RKO (cell line): ENCODE data around the gene CFAP91.
"Not testable (repeated sequence)": the region's sequence is repeated elsewhere in the genome, so short reads cannot be mapped to it uniquely, and the experiment has no call there.

Experiments
- DNase-seq: peaks from one replicate; pipeline ENCODE4 v3.0.0-alpha.2; 2016; ENCODE audit warnings: low spot score

The CFAP91 gene

DNA sequence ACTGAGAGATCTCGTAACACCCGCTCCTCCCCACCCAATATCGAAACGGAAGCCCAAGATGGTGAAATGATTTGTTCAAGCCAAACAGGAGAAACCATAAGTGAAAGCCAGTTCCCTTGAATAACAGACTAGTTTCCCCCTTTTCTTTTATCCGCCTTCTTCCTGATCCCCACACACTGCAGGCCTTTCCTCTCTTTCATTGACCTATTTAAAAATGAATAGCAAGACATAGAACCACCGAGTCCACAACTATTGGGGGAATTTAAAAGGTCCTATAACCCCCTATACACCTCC is 25.2 kb upstream of the CFAP91 start:
- DNase-seq = no peak

DNA sequence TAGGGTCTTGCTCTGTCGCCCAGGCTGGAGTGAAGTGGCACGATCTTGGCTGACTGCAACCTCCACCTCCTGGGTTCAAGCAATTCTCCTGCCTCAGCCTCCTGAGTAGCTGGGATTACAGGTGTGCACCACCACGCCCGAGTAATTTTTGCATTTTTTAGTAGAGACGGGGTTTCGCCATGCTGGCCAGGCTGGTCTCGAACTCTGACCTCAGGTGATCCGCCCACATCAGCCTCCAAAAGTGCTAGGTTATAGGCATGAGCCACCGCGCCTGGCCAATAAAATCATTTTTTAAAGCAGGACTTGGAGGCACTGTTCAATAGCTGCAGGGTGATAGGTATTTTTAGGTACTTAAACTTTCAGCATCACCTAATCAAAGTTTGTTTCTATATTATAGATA is 24.6 kb upstream of the CFAP91 start:
- DNase-seq = not testable (repeated sequence)

DNA sequence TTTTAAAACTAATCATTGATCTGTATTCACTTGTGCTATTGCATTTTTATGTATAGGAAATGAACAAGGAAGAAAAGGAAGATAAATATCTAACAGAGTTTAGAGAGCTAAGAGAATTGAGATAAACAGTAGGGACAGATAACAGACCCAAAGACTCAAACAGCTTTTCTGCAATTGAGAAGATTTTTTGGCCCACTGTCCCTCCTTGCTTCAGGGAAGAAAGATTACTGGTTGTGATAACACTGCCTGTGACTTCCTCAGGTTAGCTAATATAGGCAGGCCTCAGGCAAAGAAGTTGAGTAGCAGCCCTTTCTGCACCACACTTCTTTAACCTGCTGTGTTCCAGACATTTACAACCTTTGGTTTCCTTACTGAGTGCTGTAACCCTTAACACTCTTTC is 22.9 kb upstream of the CFAP91 start:
- DNase-seq = no peak

DNA sequence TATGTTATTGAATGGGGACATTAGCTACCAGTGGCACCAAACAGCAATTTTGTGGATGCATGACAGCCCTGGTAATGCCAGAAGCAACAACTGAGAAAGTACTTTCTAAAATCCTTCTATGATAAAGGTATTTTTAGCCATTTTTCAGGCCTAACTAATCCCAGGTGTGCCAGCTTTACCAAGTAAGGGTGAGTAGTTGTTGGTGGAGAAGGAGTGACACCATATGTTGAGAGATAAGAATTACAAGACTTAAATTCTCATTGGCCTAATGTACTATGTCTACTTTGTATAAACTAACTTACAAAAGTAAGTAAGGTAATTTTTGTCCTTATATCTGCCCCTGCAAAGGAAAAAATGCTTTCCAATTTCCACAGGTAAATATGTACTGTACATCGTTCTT is 21.5 kb upstream of the CFAP91 start:
- DNase-seq = peak; percentile 59

DNA sequence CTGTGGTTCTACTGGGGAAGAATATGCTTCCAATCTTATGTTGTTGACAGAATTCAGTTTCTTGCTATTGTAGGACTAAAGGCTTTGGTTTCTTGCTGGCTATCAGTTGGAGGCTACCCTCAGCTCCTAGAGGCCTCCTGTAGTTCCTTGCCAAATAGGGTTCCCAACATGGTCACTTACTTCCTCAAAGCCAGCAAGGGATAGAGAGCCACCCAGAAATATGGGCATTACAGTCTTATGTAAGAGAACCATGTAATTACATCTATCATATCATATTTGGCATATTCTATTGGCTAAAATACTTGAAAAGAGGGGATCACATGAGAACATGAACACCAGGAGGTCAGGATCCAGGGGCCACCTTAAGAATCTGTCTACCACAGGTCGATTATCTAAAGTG is 19.4 kb upstream of the CFAP91 start:
- DNase-seq = no peak

DNA sequence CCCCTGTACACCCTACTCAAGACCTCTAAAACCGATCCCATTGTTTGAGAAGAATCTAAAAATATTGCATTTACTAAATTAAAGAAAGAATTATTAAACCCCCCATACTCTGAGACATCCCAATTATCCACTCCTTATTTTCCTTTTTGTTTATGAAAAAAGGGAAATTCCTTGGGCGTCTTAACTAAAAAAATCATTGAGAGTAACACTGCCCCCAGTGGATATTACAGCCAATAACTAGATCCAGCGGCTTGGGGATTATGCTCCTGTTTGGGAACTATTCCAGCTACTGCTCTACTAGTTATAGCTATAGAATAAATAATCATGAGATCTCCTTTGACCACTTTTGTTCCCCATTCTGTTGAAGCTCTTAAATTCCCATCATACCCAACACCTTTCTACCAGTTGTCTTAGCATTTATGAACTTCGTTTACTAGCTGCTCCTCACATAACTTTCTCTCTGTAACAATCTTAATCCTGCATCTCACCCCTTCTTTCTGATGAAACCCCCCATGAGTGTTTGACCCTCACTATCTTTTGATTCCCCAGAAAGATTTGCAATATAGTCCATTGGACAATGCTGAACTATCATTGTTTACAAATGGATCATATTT is 12.7 kb upstream of the CFAP91 start:
- peak; percentile 49 for DNase-seq

DNA sequence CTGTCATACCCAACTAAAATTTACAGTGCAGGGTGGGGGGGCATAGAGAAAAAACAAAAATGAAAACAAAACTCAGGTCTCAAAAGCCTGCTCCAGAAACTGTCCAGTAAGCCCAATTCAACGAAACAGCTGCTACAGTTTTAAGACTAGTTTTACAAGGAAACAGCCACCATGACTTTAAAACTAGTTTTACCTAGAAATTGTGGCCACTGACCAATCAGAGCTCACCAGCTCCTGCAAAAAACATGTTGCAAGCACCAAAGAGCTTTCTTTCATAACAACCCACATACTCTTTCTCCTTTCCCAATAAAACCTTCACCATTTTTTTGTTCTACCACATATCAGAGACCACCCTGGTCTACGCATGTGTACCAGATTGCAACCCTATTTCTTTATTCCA is 7.3 kb upstream of the CFAP91 start:
- DNase-seq = peak; percentile 30

DNA sequence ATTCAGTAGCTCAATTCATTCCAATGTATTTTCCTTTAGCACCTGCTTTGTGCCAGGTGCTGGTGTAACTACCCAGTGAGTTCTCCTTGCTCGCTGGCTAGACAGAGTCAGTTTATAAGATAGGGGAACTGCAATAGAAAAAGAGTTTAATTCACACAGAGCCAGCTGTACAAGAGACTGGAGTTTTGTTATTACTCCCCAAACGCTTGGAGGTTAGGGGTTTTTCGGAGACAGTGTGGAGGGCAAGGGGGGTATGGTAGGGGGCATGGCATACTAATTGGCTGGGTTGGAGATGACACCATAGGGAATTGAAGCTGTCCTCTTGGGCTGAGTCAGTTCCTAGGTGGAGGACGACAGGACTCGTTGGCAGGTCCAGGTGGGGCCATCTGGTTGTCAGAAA is 5.4 kb upstream of the CFAP91 start:
- no peak for DNase-seq

DNA sequence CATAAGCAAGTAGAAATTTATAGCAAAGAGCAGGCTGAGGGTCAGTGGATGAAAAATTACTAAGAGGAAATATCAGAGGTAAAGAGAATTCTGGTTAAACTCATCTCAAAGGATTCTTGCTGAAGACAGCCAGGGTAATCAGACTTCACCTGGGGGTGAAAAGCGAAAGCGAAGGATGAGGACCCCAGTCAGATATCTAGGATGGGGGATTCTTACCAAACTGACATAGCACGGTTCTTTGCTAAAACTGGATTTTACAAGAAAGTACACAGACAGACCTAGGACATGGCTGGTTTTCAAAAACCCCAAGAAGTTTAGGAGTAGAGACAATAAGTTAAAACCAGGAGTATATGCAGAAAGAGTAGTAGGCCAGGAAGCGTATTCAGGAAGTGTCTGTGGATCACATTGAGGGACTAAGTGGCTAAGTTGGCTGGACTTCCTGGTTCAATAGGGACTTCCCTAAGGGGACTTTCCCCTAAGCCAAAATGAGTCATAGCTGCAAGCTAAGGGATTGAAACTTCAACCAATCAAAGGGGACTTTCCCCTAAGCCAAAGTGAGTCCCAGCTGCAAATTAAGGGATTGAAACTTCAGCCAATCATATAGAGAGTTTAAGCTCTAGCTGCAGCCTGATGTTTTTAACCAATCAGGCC is 2.4 kb upstream of the CFAP91 start:
- peak; percentile 23 for DNase-seq

DNA sequence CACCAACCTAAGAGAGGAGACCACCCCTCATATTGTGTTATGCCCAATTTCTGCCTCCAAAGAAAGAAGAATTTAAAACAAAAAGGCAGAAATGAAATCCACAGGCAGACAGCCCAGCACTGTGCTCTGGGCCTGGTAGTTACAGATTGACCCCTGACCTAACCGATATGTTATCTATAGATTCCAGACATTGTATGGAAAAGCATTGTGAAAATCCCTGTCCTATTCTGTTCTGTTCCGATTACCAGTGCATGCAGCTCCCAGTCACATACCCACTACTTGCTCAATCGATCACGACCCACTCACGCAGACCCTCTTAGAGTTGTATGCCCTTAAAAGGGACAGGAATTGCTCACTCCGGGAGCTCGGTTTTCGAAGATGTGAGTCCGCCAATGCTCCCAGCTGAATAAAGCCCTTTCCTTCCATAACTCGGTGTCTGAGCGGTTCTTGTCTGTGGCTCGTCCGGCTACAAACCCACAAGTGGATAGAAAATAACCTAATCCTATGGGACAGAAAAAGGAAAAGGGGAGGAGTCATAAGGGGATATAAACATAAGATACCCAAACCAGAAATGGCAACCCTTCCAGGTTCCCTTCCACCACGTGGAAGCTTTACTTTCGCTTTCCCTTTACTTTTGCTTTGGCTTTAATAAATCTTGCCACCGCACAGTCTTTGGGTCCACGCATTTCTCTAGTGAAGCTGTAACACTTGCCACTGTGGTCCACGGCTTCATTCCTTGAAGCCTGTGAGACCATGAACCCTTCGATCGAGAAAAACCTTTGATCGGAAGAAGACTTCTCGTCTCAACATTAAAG is 1.7 kb upstream of the CFAP91 start:
- no peak for DNase-seq

DNA sequence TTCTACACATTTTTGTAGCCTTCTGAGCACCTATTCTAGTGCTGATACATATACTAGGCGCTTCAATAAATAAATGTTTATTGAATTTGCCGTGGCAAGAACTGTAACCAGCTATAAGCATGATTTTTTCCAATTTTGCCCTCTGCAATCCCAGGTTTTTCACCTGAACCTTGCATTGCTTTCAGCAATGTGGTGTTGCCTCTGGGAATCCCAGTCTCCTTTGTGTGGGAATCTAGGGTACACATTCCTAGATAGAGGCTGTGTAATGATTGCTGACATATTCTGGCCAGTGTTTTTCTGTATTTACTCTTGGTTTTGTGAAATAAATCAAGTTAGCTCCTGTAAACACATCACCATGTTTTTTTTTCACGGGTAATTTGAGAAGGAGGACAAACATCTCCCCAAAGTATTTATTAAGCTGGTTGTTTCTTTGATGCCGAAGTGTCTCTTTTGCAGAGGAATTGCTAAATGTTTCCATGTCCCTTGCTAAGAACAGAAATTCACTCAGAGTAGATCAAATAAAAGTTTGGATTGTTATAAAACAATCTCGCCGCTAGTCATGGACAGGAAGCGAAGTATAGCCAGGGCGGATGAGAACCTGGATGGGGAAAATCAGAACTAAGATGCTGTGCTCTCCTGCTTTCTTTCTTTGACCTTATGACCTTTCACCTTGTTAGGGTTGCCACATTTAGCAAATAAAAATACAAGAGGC is 1.2 kb downstream of the CFAP91 start:
- DNase-seq = no peak

DNA sequence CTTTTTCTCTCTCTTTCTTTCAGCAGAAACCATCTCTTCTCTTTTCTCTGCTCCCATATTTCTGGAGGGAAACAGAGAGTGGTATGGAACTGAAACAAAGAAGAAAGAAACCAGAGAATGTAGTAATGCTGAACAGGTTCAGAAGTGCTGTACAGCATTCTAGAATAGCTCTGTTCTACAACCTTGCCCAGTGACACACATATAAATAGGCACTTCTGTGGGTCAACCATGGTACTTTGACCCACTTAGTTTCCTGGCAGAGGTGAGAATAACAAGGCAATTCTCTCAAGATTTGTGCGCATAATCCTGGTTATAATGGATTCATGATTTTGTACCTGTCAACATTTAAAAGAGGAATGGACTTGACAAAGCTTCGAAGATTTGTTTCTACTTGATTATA is 12.3 kb downstream of the CFAP91 start:
- DNase-seq = no peak

DNA sequence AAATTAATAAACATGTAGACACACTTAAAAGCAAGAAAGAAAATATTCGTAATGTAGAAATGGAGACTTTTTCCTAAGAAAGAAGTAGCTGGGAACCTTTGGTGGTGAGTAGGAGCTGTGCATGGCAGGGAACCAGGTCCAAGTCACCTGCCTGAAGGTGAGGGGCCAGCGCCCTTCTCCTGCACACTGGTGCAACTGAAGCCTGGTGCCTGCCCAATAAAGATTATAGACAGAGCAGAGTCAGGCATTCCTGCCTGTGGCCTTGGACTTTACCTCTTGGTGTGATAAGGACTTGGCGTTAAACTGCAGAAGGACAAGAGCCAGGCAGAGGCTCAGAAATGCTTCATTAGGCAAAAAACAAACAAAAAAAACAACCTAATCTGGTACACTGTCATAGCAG is 14.2 kb downstream of the CFAP91 start:
- no peak for DNase-seq

DNA sequence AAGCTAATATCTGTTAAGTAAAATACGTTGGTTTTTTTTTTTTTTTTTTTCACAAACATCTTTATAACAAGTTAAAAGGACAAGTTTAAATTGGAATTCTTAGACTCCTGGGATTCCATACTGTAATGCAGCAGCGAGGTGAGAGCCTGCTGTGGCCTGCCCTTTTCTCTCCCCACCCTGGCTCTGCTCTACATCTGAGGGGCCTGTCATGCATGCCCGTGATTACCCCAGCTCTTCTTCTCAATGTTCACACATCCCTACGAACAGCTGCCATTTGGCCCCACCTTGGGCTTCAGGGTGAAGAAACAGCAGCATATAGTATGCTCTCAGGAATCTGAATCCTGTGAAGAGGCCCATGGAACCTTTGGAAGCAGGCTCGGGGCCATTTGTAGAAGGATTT is 14.7 kb downstream of the CFAP91 start:
- no peak for DNase-seq

DNA sequence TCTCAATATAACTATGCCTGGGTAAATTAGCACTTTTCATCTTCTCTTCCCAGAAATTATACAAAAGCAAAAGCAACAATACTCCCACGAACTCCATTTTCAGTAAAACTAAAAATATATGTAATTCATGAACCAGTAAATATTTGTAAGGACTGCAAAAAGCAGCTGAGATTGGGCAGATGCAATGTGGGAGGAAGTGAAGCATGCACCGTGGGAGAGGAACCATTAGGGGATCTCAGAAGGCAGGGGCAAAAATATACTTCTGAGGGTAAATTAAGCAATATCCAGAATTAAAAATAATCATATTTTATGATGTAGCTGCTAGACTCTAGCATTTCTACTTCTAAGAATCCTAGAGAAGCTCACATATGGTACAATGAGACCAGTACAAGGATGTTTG is 20.2 kb downstream of the CFAP91 start:
- DNase-seq = no peak

DNA sequence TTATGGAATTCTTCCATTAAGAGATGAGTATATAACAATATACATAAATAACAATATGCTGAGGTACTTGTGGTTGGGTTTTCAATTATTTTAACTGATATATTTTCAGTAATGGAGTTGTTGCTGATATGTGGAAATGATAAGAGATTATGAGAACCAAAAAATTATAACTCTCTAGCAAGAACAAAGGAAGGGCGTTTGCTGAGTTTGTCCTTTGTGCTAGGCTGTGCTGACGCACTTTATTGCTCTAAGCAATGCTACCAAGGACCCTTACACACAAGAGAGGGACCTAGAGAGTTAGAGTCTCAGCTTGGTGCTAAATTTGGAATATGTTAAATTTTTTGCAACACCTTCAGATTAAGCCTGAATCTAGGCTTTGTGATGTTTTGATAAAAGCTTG is 24.1 kb downstream of the CFAP91 start:
- DNase-seq = no peak

DNA sequence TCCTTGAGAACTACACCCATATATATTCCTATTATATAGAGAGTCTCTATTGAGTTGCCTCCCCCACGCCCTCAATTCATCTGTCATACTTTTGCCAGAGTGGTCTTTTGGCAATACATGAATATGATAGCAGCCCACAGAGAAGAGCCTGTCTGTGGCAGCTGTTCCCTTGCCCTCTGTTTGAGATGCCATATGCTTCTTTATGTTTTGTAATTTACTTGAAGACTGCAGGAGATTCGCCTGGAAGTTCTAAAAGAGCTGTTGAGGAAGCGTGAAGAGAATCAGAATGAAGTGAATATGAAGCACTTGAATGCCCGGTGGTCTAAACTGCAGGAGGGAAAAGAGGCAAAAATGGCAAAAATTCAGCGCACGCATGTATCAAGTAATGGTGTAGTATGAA is 27.2 kb downstream of the CFAP91 start:
- no peak for DNase-seq

DNA sequence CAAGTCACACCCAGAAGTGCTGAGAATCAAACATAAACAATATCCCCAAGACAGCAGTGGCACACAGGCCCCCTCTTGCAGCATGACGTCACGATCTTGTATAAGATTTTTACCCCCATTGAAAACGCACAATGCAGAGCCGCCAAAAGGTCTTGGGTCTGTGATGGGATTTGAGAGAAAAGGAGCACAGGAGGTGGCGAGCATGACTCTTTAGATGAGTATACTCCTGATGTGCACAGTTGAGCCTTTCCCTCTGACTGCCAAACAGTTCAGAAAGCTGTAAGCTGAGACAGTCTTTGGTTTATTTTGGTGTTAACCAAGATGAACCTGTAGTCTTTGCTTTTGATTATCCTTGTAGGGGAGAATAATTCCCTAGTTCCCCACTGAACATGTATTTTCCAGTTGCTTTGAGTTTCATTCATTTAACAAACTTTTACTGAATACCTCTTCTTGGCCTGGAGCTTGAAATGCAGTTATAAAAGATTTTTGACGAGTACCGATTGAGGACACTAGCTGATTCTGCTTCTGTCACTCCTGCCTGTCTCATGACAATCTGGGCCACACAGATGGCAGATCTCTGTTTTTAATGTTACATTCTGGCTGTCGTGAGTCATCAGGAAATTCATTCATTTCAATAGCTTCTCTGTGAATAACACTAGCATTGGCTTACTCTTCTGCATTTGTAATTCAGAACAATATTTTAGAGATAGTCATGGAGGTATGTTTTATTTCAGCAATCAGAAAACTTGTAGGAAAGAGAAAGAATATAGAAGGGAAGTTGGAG is 28.9 kb downstream of the CFAP91 start:
- DNase-seq = peak; percentile 20

DNA sequence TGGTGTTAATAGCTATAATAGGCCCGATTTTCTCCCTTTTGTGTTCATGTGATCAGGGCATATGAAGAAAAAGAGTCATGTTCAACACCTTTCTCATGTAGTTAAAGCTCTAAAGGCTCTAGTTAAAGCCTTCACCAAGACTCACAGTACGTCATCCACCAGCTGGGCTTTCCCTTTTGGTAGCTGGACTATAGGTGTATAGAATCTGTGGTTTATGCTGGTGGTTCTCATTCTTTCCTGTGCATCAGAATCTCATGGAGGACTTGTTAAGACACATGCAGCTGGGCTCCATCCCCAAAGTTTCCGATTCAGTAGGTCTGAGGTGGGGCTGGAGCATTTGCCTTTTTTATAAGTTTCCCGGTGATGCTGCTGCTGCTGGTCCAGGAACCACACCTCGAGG is 31.0 kb downstream of the CFAP91 start:
- DNase-seq = no peak

DNA sequence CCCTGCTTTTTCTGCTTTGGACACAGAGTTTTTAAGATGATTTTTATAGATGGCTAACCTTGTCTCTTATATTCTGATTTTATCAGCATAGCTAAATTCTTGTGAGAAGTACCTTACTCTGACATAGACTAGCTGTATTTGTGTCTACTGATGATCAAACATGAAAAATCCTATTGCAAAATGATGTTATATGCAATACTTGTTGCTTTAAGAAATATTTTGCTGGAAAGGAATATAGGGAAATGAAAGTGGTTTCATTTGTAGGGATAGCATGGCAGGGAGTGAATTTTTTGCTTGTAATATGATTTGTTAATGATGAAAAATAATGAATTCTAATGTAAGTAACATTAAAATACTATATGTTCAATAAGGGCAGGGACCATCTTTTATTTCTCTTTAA is 35.9 kb downstream of the CFAP91 start:
- DNase-seq = no peak

DNA sequence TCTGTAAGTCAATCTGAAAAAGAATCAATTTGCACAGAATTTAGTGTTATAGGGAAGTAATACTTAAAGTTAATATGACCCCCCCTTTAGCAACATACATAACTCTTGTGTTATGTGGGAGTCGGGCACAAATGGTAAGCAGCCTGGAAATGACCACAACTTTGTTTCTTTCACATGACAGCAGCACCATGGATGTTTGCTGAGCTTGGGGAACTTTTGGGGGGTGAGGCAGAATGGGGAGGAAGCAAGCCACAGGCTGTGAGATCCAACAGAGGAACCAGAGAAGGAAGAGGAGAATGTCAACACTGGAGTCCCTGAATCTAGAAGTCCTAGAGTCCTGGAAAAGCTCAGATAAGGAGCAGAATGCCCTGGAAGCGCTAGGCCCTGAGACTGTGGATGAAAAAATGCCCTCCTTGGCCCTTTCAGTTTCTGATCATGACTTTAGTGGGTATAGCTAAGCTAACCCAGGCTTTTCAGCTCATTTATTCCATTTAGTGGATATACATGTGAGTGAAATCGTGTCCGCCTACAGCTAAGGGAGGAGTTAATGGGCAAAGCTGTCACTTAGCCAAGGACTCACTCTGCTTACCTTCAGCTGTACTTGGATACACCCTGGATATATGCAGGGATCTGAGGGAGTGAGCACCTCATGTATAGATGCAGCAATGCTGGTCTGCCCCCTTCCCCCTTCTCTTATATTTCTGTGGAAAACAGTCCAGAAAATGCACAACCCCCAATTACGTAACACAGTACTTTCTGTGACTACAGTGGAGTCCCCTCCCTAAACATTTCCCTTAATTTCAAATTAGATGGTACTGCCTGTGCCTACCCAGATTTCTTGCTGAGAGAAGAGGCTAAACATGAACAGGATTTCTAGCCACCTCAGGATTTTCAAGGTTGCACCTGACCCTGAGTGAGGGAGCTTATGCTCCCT is 39.1 kb downstream of the CFAP91 start:
- DNase-seq = no peak
